Stimulated activated CD4-positive, alpha-beta T cell treated with anti-CD3 and anti-CD28 coated beads, Interleukin-1b, Interleukin-23, amount 100 ng/mL, for 4 hours (primary cell): ENCODE results near the gene GRID1.

Experiments used
- DNase-seq, 2 donors: peaks; one replicate each; pipeline ENCODE4 v3.0.0-alpha.2; 2020; ENCODE audit warnings: low read depth in 2 of 2

Gene GRID1

DNA sequence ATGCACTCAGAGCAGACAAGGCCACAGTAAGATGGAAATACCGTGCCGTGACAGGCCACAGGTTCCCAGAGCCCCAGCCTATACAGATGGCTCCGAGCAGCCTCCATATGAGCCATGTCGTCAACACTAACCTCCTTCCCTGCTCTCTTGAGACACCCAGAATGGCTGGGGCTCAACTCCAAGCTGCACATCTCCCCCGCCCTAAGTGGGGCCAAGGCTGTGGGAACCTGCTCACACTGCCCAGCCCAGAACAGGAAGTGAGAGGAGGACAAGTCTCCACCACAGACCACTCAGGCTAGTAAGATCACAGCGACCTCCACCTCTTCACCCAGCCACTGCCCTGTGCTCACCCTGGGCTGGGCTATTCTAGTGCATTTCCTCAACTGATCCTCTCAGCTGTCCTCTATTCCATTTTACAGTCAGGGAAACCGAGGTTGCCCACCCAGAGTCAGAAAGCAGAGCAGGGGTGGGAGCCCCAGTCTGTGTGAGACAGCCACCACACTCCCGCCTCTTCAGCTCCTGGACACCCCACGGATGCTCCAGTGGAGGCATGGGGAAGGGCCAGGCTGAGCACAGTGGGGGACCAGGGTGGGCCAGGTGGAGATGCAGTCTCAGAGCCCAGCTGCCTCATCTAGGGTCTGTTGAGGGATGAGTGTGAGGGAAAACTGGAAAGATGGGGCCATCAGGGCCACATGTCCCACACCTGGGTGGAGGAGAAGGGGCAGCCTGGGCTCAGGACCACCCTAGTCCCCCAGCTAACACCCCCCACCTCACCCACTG lies 11.6 kb downstream of the GRID1 start:
- no peak for DNase-seq

DNA sequence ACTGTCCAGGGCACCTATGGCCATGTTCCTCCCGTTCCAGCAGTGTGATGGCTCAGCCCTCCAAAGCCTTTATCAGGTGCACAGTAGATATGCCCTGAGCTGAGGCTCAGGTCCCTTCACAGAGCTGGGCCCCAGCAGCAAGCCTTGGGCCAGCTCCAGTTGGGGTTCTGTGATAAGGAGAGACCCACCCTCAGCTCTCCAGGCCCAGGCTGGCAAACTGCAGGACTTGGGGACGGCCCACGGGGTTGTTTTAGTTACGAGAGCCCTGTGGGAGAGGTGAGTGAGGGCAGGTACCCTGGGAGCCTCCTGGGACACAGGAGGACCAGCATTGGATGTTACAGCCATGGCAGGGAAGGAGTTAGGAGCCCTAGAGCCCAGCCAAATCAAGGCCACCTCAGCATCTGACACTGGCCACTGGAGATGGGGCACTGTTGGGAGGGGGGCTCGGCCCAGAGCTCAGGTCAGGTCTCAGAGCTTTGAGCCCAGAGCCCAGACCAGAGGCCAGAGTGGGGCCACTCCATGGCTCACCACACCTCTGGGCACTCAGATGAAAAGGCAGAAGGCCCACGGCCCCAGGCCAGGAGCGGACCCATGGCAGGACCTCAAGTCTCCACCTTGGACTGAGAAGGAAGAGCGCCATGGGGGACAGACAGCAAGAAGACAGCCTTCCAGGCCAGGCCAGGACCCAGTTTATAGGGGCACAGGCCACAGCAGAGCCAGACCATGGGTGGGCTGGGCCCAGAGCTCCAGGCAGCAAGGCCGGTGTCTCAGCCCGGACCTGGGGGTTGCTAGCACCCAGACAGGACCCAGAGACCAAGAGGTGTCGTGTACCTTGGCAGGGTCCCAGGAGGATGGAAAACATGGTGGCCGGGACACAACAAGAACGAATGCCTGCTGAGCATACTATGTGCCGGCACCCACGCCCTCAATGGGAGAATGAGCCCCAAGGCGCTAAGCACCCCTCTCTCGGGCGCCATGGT lies 12.8 kb downstream of the GRID1 start:
- no peak for DNase-seq

DNA sequence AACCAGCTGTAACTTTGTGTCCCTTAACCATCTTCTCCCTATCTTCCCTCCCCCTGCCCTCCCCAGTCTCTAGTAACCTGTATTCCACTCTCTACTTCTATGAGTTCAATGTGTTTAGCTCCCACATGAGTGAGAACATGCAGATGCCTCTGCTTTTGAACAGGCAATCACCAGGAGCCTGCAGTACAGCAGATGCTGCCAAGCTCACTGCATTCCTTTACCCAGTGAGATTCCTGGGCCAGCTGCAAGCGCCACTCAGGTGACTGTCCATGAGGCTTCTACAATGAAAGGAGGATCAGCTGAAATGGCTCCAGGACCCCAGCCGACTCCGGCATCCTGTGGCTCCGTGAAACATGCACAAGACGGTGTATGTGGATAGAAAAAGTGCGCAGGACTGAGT lies 15.7 kb downstream of the GRID1 start:
- no peak for DNase-seq

DNA sequence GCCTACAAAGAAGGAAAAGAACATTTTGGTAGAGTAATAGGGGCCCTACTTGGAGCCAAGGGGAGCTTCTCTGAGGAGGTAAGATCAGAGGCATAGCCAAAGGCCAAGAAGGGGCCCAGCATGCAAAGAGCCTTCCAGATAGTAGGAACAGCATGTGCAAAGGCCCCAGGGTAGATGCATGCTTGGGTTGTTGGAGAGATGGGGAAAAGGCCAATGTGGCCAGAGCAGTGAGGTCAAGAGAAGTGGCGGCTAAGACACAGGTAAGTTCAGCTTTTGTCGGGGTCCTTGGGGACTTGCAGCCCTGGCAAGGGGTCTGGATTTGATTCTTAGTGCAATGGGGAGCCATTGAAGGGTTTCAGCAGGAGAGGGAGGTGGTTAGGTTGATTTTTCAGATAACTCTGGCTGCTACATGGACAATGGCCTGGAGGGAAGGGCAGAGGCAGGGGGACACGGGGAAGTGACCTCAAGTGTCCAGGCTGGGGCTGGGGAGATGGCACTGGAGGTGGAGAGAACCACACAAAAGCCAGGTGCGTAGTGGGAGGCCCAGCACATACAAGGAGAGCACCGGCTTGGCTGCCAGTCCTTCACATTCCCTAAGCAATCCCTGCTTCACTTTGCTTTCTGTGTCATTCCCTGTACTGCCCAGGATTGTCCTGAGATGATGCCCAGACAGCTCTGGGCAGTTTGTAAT lies 16.5 kb downstream of the GRID1 start:
- DNase-seq, result no peak

DNA sequence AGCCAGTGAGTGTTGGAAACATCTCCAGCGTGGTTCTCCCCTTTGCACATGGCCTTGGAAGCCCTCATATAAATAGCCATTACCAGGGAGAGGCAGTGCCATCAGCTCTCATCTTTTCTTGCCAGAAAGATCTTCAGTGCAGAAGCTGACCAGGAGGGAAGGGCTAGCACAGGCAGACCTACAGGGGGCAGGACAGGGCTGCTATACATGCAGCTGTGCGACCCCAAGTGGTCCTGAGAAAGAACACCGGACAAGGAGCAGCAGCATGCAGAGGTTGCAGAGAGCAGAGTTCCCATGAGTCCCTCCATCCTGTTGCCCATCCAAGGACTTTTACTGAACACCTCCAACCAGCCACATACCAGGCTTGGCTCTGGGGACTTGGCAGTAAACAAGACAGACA lies 17.1 kb downstream of the GRID1 start:
- no peak for DNase-seq

DNA sequence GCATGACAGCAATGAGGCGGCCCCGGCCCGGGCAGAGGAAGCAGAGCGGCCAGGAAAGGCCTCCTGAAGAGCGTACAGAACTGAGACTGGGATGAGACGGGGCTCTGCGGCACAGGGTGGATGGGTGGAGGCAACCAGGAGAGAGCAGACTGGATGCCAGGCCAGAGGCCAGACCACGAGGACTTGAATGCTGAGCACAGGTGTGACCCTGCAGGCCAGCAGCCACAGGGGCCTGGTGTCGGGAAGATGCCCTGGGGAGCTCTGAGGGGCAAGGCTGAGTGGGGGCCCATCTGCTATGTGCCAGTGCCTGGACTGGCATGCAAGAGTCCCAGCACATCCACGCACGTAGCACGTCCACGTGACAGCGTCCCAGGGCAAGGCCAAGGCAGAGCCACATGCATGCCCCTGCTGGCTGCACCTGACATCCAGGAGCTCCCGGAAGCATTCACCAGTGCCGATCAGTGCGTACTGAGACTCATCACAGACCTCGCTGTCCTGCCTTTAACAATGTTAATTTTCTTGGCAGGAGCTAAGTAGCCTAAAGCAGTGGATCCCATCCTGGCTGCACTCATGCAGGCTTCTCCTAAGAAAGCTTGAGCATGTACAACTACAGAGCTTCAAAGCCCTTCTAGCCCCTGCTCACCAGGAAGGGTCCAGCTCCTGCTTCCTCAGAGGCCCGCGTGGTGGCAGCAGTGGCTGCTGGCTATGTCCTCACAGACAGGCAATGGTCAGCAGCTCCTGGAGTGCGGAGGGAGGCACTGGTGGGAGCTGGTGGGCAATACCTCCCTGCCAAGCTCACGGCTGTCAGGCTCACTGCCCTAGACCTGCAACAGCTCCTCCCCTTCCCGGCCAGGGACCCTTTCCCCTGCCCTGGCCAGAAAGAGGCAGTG lies 18.0 kb downstream of the GRID1 start:
- no peak for DNase-seq

DNA sequence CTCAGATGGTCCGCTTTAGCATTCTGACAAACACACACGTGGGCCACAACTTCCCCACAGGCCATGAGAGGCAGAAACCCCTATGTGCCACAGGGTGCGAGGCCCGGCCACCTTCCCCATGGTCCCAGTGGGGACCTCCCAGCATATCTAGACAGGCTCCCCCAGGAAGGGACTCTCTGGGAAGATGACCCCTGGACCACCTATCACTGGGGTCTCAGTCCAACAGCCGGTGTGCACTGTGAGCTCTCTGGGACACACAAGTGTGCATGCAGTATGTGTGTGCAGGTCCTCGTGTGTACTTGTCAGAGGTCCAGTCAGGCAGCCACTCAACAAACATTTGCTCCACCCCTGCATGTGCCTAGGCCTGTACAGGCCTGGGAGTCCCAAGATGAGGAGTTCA lies 18.7 kb downstream of the GRID1 start:
- DNase-seq, result no peak

DNA sequence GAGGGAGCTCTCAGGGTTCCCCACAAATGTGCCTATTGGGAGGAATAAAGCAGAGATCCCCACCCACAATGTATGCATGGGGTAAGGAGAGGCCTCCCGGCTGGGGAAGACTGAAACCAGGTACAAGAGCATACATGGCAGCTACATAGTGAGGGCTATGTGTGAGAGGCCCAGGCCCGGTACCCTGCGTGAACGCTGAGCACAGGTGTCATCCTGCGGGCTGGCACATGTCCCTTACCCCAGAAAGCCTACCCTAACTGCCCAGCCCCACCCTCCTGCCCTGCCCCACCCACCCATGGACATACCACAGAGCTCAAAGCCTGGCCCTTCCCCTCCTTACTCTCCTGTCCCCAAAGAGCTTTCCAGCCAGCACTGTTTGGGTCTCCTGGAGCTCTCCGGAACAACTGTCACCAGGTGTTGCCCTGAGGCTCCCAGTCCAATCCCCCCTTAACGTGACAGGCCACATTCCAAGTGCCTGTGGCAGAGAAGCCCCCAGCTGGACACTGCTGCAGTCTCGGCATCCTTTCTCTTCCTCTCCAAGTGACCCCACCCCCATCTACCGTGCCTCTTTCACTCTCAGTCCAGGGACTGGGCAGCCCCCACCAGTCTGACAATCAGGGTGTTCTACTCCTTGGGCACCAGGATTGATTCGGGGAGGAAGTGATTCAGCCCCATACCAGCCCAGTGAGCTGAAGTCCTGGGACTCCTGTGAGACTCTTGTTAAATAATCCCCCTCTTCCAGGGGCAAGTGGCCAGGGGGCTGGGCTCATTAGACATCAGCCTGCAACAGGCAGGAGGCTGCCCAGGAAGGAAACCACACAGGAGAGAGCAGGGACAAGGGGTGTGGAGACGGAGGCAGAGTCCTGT lies 19.6 kb downstream of the GRID1 start:
- no peak for DNase-seq

DNA sequence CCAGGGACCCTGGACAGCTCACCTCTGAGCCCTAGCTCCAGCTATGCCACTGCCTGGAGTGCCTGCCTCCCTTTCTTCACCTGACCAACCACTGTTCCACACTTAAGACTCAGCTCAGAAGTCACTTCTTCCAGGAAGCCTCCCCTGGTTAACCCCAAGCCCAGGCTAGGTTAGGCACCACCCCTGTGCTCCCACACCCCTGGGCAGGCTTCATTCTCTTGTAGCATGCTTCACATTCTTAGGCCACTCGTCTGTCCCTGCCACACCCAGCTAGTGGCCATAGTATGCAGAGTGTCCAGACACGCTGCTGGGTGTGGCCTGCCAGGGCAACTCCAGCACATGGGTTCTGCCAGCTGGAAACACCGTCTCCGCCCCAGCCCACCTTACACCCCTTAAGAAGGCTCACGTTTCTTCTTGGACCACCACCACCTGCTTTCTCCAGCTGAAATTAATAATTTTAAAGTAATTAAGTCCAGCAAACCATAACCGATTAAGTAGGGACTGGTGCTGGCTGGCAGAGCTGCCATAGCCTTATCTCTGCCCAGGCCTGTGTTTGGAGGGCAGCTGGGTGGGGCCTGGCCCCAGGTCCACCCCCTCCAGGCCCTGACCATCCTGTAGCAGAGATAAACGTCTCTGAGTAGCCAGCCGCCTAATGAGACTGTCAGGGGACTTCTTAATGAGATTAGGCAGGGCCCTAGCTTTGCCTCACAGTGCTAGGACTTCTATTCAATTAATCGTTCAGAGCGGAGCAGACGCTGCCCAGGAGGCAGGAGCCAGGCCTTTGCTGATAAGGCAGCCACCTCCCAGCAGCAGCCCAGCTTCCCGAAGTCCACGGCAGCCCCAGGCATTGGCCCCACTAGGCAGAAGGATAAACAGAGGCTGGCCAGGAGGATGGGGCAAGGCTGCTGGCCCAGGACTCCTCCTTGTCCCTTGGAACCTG lies 20.5 kb downstream of the GRID1 start:
- DNase-seq, result no peak

DNA sequence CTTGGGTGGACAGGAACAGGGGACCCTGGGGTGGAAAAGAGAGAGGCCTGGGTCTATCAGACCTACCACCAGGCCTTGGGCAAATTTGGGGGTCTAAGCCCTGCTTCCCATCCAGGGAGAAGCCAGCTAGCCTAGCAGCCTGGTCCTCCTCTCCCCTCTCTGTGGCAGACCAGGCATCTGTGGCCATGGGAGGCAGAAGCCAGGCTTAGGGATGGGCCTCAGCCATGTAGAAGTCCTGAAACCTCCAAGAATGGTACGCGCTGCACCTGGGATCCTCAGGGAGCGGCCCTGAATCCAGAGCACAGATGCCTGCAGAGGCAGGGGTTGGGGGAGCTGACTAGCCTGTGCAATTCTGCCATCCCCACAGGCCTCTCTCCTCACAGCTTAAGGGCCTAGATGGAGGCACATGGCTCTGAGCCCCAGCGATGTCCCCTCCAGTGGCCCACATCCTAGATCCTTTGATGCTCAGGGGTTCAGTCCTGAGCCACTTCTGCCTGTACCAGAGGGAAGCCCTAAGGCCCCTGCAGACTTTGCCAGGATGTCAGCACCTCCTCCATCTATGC lies 21.2 kb downstream of the GRID1 start:
- no peak for DNase-seq

DNA sequence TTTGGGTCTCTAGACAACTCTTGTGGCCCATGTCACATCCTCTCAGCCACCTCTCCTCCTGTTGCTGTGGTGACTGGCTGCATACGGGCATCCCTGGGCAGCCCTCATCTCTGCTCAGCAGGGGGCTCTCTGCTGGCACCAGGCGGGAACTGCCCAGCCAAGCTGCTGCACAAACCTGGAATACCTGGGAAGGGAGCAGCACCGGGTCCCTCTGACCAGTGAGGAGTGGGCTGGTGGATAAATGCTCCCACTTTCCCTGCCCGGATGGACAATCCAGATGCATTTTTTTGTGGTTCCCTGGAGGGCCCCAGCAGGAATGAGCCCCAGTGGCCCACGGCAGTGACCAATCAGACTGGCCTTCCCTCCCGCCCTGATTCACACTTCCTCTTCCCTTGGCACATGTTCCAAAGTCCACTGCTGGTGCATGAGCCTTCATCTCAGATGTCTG lies 21.9 kb downstream of the GRID1 start:
- DNase-seq, result no peak

DNA sequence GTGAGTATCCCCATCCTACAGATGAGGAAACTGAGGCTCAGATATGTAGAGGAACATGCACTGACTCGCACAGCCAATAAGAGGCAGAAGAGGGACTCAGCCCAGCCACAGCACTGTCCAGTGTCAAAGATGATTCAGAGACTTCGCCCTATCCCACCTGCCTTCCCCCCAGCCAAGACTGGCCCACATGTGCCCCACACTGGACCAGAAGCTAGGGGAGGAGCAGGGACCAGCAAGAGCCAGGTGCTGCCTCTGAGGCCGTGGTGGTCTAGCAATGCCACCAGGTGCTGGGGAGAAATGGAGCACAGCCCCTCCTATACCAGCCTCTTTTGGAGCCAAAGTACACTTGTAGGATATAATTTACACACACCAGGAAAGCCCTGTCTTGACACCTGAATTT lies 22.3 kb downstream of the GRID1 start:
- DNase-seq, result no peak

DNA sequence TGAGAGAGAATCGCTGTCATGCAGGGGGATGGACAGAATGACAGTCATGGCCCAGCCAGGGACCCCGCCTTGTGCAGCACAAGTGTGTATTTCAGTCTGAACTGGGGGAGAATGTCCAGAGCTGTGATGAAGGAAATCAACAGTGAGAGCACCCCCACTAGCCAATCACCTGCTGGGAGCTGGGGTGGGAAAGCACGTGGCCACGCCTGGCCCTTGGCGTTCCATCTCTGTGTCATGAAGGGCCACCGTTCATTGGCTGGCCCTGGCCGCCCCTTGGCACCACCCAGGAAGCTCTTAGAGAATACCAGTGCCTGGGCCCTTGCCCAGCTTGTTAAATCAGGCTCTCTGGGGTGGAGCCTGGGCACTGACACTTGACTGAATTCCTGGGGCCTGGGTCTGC lies 22.8 kb downstream of the GRID1 start:
- no peak for DNase-seq

DNA sequence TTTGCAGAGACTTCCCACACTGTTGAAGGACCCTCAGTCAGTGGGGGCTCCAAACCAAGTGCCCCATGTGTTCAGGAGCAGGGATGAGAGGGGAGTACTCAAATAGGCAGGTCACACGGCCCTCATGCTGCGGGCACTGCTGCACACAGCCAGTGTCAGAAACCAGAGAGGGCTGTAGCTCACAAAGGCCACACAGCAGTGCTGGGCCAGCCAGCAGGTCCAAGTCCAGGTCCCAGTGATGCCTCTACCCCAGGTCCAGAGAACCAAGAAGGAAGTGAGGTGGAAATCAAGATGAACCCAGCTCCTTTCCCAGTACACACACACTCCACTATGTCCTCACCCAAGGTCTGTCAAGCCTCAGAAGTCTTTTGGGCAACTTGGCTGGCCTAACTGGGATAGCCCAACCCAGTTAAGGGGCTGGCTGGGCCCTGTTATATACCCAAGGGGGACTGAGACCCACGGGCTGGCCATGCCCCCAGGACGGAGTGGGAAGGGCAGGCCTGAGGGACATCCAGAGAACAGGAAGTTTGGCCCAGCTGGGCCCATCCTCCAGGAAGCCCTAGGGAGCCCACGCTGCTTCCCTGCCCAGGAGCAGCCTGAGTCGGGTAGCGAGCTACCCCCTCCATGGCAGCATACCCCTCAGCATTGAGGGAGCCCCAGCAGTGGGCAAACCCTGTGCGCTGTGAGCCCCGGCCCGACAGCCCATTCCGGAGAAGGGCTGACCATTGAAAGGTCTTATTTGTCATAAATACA lies 24.3 kb downstream of the GRID1 start:
- DNase-seq, result no peak

DNA sequence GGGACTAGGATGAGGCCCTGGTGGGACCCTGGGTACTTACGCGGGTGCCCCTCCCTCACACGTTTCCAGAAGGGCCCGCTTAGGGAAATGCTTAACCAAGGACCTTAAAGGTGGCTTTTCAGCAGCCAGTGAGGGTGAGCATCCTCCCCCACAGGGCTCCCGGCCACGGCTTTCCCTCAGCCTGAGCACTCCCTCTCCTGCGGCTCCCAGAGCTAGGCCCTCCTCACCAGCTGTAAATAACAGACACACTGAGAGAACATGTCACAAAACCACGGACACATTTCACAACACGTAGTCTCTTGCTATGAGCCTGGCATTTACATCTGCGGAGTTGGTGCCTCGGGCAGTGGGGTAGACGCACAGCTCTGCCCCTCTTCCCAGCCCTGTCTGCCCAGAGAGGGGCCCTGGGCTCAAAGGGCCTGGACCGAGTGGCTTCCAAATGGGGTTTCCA lies 25.2 kb downstream of the GRID1 start:
- no peak for DNase-seq

DNA sequence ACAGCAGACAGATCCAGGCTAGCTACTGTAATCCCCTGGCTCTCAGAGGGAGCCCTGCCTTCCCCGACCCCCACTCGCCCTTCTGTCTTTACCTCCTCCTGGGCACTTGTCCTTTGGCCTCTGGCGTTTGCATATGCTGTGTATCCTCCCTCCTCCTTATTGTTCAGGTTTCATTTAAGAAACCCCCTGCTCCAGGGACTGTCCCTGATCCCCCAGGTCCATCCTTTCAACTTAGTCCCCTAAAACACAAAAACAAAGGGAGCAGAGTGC lies 25.7 kb downstream of the GRID1 start:
- no peak for DNase-seq

DNA sequence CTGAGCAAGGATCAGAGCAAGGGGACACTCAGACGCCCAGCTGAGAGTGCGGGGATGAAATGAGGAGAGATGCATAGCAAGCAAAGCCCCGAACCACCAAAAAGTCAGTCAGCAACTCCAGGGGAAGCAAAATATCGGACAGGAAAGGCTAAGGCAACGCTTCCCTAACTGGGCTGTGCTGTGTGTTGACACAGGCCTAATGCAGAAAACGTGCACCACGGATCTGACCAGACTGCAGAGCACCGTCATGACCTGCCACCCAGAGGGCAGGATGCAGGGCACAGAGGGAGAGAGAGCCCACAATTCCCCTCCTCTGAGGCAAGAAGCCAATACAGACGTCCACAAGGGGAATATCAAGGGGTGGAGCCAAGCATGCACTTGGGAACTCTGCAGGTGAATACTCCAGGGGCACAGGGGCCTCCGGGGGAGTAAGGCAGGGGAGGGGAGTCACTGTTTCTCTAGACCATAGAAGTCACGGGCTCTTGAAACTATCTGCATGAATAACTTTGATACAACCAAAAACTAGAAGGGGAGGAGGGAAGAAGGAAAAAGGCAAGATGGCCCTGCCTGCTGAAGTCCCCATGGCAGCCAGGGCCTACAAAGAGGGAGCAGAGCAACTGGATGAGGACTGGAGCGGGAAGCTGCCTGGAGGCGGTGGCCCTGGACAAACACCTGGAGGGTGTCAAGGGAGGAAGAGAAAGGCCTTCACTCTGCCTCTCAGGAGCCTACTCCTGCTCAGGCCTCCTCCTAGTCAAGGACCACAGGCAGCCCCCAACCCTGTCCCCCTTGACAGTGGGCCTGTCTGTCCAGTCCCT lies 26.2 kb downstream of the GRID1 start:
- no peak for DNase-seq
